ENCODE measurements around the gene MRPL45.

DNA sequence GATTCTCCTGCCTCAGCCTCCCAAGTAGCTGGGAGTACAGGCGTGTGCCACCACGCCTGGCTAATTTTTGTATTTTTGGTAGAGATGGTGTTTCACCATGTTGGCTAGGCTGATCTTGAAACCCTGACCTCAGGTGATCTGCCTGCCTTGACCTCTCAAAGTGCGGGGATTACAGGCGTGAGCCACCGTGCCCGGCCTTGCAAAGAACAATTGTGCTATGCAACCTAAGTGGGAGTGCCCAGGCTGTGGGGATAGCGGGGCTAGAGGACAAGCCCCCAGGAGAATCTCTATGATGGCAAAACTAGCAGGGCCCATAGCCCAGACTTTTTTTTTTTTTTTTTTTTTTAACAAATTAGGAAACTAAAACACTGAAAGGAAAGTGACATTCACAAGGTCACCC, 48.8 kb downstream of the MRPL45 start:
- TF ChIP-seq, protein P1, sequence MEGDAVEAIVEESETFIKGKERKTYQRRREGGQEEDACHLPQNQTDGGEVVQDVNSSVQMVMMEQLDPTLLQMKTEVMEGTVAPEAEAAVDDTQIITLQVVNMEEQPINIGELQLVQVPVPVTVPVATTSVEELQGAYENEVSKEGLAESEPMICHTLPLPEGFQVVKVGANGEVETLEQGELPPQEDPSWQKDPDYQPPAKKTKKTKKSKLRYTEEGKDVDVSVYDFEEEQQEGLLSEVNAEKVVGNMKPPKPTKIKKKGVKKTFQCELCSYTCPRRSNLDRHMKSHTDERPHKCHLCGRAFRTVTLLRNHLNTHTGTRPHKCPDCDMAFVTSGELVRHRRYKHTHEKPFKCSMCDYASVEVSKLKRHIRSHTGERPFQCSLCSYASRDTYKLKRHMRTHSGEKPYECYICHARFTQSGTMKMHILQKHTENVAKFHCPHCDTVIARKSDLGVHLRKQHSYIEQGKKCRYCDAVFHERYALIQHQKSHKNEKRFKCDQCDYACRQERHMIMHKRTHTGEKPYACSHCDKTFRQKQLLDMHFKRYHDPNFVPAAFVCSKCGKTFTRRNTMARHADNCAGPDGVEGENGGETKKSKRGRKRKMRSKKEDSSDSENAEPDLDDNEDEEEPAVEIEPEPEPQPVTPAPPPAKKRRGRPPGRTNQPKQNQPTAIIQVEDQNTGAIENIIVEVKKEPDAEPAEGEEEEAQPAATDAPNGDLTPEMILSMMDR (IDR thresholded peaks at IDR 0.05; ENCODE audit: extremely low read depth in 1 of 2, insufficient read depth in 1 of 2, low read depth in 1 of 2, low read length in 2 of 2) = no peak
- TF ChIP-seq, protein P2, sequence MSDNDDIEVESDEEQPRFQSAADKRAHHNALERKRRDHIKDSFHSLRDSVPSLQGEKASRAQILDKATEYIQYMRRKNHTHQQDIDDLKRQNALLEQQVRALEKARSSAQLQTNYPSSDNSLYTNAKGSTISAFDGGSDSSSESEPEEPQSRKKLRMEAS (IDR thresholded peaks at IDR 0.05; ENCODE audit: insufficient read depth, insufficient read length) = no peak
- TF ChIP-seq POLR2A (IDR thresholded peaks at IDR 0.05; ENCODE audit: low read depth, low read length) (no peak), POLR2AphosphoS5 (IDR thresholded peaks at IDR 0.05; ENCODE audit: insufficient read depth, low read depth, low read length) (no peak), JUN (IDR thresholded peaks at IDR 0.05; ENCODE audit: borderline replicate concordance, insufficient read depth, insufficient read length, low read depth) (no peak), EZH2 (IDR thresholded peaks at IDR 0.05; ENCODE audit: borderline replicate concordance, low read depth, low read length, severe bottlenecking) (no peak), MYC (IDR thresholded peaks at IDR 0.05; ENCODE audit: low read depth, low read length) (no peak)

Data from endothelial cell of umbilical vein (primary cell).